Measurements from ENCODE around the gene RIPK4.

- TF ChIP-seq CTCF (conservative IDR thresholded peaks at IDR 0.05) = no peak
- TF ChIP-seq ZFX (IDR thresholded peaks at IDR 0.05) = no peak
Observed at GRCh38 chr21:41783476-41784180, 16.8 kb upstream of the RIPK4 start.
